Mucosa of rectum (tissue), 2 donors: ENCODE results near the gene SUGCT.
A peak's percentile ranks its signal among the peaks of the same experiment; 100 is the strongest.

Source experiments
- H3K27ac ChIP-seq, 2 donors: one replicate each; pipeline ENCODE4 v1.7.0; 2013; ENCODE audit warnings: inconsistent platforms in 2 of 2, low read depth in 2 of 2, low read length in 2 of 2
- H3K27me3 ChIP-seq, 2 donors: one replicate each; pipeline ENCODE4 v1.7.0; 2013; ENCODE audit warnings: low read length in 2 of 2; ENCODE audit not compliant: control insufficient read depth in 2 of 2, insufficient read depth in 2 of 2
- H3K36me3 ChIP-seq, 2 donors: one replicate each; pipeline ENCODE4 v1.7.0; 2013; ENCODE audit warnings: low read length in 2 of 2; ENCODE audit not compliant: control insufficient read depth in 2 of 2, insufficient read depth in 2 of 2
- H3K4me1 ChIP-seq, 2 donors: one replicate each; pipeline ENCODE4 v1.7.0; 2013; ENCODE audit warnings: low read length in 2 of 2, mild to moderate bottlenecking in 1 of 2; ENCODE audit not compliant: control insufficient read depth in 2 of 2, insufficient read depth in 2 of 2
- H3K4me3 ChIP-seq, 2 donors: one replicate each; pipeline ENCODE4 v1.7.0; 2013; ENCODE audit warnings: low read length in 2 of 2
- H3K9ac ChIP-seq, 2 donors: one replicate each; pipeline ENCODE4 v1.7.0; 2013; ENCODE audit warnings: low read length in 2 of 2, low read depth in 1 of 2, mild to moderate bottlenecking in 1 of 2
- H3K9me3 ChIP-seq, 2 donors: one replicate each; pipeline ENCODE4 v1.7.0; 2013; ENCODE audit warnings: low read length in 2 of 2; ENCODE audit not compliant: control insufficient read depth in 2 of 2
- donor health status: healthy.
- donor health status: Normal muscosa, but diverticular disease.

The SUGCT gene

DNA sequence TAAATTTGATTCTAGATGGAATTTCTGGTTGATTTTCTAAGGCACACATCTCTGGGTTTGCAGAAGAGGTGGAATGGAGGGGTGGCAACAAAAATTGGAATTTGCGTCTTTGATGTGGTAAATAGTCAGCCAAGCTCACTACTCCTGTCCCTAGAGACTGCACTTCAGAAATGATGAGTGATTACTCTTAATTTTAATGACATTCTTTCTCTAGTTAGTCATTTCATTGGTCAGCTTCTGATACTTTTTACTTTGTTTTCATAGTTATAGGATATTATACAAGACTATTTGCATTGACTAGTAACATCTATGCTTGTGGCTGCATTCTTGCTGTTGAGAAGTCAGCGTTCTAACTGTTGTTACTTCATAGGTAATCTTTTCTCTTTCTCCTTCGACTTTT lies 658.3 kb downstream of the SUGCT start:
- no peaks in the 10 kb centered on the region for H3K4me1 ChIP-seq
- H3K4me3 ChIP-seq, result no peak overlapping the region
- no peaks in the 10 kb centered on the region for H3K27me3 ChIP-seq
- no peak overlapping the region for H3K9ac ChIP-seq
- no peaks in the 10 kb centered on the region for H3K9me3 ChIP-seq
- no peaks in the 10 kb centered on the region for H3K36me3 ChIP-seq
- no peak overlapping the region for H3K27ac ChIP-seq

DNA sequence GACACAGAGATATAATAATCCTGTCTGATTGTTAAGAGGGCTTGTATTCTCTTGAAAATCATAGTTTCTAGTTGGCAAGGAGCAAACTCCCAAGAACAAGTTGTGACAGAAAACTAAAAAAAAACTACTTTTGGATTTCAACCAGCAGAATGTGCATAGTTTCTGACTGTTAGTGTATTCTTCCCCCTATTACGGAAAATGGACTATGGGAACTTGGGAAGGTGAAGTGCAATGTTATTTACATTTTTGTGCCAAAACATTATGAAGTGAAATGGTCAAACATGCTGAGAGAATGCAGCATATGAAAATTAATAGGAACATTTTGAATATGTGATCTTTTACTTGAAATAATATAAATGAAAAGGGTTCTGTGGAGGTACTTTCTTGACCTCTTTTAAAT lies 660.8 kb downstream of the SUGCT start:
- H3K4me3 ChIP-seq, result no peak overlapping the region
- H3K9ac ChIP-seq, result no peak overlapping the region
- no peaks in the 10 kb centered on the region for H3K4me1 ChIP-seq
- no peaks in the 10 kb centered on the region for H3K27me3 ChIP-seq
- no peaks in the 10 kb centered on the region for H3K36me3 ChIP-seq
- no peak overlapping the region for H3K27ac ChIP-seq
- H3K9me3 ChIP-seq, result no peaks in the 10 kb centered on the region

DNA sequence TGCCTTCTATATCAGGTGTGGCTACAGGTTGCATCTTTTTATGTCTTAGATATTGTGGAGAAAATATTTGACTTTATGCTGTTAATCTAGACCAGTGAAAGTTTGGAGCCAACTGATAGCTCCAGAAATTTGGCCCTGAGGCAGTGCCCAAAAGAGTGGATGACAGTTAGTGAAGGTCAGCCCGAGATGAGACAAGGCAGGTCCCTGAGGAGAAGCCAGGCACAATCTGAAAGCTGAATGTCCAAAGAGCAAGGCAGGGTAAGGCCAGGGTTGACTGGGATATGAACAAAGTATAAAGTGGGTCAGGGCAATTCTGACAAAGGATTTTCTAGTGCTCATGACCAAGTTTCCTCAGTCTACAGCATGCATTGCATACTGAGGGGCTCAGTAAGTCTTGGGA lies 661.9 kb downstream of the SUGCT start:
- no peak overlapping the region for H3K4me3 ChIP-seq
- H3K9me3 ChIP-seq, result no peaks in the 10 kb centered on the region
- H3K36me3 ChIP-seq, result no peaks in the 10 kb centered on the region
- H3K9ac ChIP-seq, result no peak overlapping the region
- H3K27ac ChIP-seq, result no peak overlapping the region
- no peaks in the 10 kb centered on the region for H3K4me1 ChIP-seq
- H3K27me3 ChIP-seq, result no peaks in the 10 kb centered on the region

DNA sequence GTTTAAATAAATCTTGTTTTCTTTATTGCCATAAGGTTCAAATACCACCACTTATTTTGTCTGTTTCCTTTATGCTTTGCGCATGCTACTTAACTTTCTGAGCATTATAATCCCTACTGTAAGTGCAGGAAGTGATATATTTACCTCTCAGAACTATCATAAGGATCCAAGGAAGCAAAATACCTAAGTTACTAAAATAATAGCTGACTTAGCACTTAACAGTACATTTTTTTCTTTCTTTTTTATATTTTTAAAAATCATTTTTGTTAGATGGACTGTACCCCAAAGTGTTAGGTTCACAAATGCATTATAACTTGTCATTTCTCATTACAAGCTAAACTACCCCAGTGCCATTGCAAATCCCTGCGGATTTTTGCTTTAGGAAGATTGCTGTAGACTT lies 663.8 kb downstream of the SUGCT start:
- no peak overlapping the region for H3K27ac ChIP-seq
- H3K4me3 ChIP-seq, result no peak overlapping the region
- H3K27me3 ChIP-seq, result no peaks in the 10 kb centered on the region
- no peaks in the 10 kb centered on the region for H3K4me1 ChIP-seq
- no peaks in the 10 kb centered on the region for H3K9me3 ChIP-seq
- no peaks in the 10 kb centered on the region for H3K36me3 ChIP-seq
- no peak overlapping the region for H3K9ac ChIP-seq

DNA sequence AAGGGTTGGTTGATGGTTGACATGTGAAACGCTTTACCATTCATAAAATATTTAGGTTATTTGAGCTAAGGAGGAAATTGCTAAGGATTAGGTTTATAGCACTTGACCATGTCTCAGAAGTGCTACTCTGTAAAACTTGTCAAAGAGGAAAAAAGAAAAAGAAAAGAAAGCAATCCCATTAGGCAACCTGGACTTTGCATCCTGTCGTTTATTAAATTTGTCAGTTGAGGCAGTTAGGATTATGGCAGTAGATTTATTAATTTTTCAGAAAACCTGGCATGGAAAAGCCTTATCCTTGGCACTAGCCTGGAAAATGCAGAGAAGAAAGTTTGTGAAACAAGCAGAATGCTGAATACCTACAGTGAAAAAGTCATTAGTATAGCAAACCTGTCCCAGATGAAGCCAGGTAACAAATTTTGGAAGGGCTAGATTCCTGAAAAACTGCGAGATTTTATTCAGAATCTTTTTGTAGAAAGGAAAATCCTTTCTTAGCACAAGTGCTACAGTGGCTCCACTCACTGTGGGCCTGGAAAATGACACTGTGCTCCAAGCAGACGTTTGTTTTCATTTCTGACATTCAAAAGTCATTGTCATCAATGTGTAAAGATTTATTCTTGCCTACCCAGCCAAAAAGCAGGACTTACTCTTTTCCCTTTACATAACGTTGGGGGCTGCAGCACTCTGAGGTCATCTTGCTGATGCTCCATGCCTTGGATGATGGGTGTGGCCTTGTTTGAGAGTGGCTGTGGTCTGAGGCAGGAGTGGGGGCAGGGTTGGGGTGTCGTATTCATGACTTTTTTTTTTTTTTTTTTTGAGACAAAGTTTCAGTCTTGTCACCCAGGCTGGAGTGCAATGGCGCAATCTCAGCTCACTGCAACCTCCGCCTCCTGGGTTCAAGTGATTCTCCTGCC lies 664.9 kb downstream of the SUGCT start:
- Histone ChIP-seq H3K4me3 (no peak overlapping the region), H3K27ac (no peak overlapping the region), H3K27me3 (no peaks in the 10 kb centered on the region), H3K36me3 (no peaks in the 10 kb centered on the region), H3K4me1 (peaks cover 2% of the 10 kb centered on the region in 2 donors), H3K9ac (no peak overlapping the region), H3K9me3 (no peaks in the 10 kb centered on the region)

DNA sequence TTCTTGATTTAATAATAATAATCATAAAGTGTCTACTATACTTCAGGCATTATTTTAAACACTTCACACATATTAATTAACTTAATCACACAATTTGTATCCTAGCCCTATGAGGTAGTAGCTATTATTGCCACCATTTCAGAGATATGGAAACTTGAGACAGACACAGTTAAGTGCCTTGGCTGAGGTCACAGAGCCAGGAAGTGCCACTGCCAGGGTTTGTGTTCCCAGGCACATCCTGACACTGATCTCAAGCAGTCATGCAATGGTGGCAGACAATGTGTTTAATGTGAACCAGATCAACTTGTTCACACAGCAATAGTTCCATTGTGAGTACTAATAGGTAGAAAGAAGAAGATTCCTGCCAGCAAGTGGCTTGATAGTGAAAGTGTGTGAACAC lies 666.0 kb downstream of the SUGCT start:
- Histone ChIP-seq H3K27ac (no peak overlapping the region), H3K4me3 (no peak overlapping the region), H3K36me3 (no peaks in the 10 kb centered on the region), H3K4me1 (peaks cover 7% of the 10 kb centered on the region in 2 donors), H3K9me3 (no peaks in the 10 kb centered on the region), H3K27me3 (no peaks in the 10 kb centered on the region), H3K9ac (no peak overlapping the region)

DNA sequence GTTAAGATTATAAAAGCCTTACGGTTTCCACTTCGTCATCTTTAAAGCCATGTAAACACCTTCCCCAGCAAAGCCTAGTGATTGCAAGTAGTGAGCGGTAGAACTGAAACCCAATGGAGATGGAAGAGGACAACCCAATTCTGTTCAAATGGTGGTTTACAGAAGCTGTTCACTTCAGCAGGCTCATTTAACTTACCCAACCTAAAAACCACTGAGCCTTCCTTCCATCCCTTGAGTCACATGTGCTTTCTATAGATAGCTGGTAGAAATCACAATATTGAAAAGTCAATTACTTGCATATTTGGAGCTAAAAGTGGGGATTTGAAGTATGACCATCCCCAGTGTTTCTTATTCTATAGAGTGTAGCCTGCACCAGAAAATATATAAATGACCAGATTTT lies 667.7 kb downstream of the SUGCT start:
- Histone ChIP-seq H3K27me3 (no peaks in the 10 kb centered on the region), H3K27ac (no peak overlapping the region), H3K9me3 (no peaks in the 10 kb centered on the region), H3K9ac (no peak overlapping the region), H3K4me3 (no peak overlapping the region), H3K4me1 (peaks cover 7% of the 10 kb centered on the region in 2 donors), H3K36me3 (no peaks in the 10 kb centered on the region)

DNA sequence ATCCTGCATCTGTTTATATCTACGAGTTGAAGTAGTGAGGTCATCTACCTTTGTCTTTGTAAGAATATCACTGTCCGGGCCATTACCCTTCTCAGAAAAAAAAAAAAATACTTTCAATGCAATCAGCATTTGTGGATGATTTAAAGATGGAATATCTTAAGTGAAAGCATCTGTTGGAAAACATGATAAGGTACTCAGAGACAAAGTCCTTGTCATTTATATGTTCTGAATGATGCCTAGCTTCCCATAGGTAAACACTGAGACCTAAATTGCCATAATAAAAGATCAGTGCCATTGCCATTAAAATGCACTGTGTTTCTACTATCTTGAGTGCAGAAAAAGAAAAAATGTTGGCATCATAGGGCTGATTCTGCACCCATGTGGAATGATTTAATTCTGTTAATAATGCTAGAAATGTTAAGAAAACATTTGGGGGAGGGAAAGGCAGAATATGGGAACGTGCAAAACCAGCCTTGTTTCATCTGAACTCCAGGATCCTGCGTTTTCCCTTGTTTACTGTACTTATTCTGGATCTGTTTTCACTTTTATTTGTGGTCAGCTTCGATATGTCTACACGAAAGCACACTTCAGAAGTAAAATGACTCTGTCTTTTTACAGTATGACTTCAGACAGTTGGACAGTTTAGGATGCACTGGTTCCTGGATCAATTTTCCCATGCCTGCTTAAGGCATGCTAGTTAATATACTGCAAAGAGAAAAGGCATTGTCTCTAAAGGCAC lies 669.8 kb downstream of the SUGCT start:
- no peaks in the 10 kb centered on the region for H3K36me3 ChIP-seq
- H3K9ac ChIP-seq, result no peak overlapping the region
- H3K27me3 ChIP-seq, result no peaks in the 10 kb centered on the region
- H3K27ac ChIP-seq, result peak overlapping the region in 1 of 2 donors; percentile 20
- H3K4me1 ChIP-seq, result peaks cover 7 to 16% of the 10 kb centered on the region in 2 donors
- H3K9me3 ChIP-seq, result no peaks in the 10 kb centered on the region
- peak overlapping the region in 1 of 2 donors; percentile 41 for H3K4me3 ChIP-seq

DNA sequence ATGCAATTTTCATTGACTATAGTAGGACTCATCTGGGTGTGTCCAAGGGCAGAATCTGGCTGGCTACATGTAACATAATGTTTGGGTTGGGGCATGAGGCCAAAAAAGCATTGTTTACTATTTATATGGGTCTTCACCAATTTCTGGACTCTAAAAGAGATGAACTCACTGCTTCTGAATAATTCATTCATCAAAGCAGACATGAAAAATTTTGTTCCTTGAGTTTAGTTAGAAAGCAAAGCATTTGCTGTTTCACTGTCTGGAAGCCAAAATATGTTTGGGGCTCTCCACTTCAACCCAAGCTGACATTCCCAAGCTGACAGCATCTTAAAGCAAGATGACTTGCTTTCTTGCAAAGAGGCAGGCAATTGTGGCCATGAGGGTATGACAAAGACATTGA lies 670.6 kb downstream of the SUGCT start:
- Histone ChIP-seq H3K27ac (no peak overlapping the region), H3K4me1 (peaks cover 7 to 16% of the 10 kb centered on the region in 2 donors), H3K9ac (no peak overlapping the region), H3K36me3 (no peaks in the 10 kb centered on the region), H3K9me3 (no peaks in the 10 kb centered on the region), H3K27me3 (no peaks in the 10 kb centered on the region), H3K4me3 (peak overlapping the region in 1 of 2 donors; percentile 41)

DNA sequence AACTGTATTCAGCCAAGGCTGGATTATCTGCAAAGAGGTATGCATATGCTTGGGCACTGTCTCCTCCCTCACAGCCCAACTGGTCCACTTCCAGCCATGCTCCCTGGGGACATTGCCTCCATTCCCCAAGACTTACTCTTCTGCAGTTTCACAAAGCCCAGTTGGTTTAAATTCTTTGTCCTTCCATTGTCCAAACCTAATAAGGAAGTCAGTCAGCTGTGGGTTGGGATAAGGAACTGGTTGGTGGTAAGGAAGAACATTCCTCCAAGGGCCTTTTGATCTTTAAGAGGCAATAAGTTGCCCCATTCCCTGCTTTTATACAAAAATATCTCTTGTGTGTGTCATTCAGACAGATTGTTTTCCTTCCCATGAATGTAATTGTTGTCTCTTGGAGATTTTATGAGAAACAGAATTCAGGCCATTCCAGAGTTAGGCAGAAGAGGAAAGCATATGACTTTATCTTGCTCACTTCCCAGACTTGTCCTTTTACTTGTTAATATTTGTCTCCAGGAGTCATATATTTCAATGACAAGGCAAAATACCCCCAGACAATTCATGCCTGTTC lies 673.7 kb downstream of the SUGCT start:
- Histone ChIP-seq H3K4me1 (peaks cover 7 to 16% of the 10 kb centered on the region in 2 donors), H3K4me3 (no peak overlapping the region), H3K27me3 (no peaks in the 10 kb centered on the region), H3K36me3 (no peaks in the 10 kb centered on the region), H3K9me3 (no peaks in the 10 kb centered on the region), H3K9ac (no peak overlapping the region), H3K27ac (peak overlapping the region in 1 of 2 donors; percentile 5)
